K562 (cell line): Measurements from ENCODE around the gene EPHB3. TPM values are rescaled to one million over a fixed set of nuclear protein-coding genes. Genes with fewer than 3 reads are reported as not detected.

Source experiments
- ATAC-seq: fragments of 200-7000 bp; cut with Tn5 transposase; 3 replicates; pipeline ENCODE4 v1.9.1; 2020; ENCODE audit warnings: moderate library complexity
- BruUV-seq: library from RNA; stranded (reverse); fragments of 400-500 nt; replicated peaks from 2 replicates; lab custom pipeline; 2021; lab: Mats Ljungman, UMichigan
- CTCF ChIA-PET: fragments of 300-600 bp; formaldehyde crosslinking; extraction: SDS; loops from one replicate; lab custom pipeline; 2021; ENCODE audit warnings: low intra/inter-chr PET ratio; lab: Yijun Ruan, JAX
- POLR2A ChIA-PET: fragments of 300-600, 350-650 bp; sonication (Branson Sonifier 250); formaldehyde crosslinking; extraction: SDS; loops from one replicate; lab custom pipeline; 2021; ENCODE audit warnings: antibody characterized with exemption, inconsistent platforms; lab: Yijun Ruan, JAX
- DNase-seq, 4 experiments: peaks; one replicate each; pipeline versions ENCODE4 v3.0.0 to v3.0.0-alpha.2; 2011 to 2018; ENCODE audit warnings: low spot score in 3 of 4, mixed read lengths in 3 of 4; ENCODE audit errors: extremely low read depth in 1 of 4
- FAIRE-seq: peaks from 2 replicates; lab custom pipeline; 2011; peaks lifted over from hg19 to GRCh38; lab: Jason Lieb, UNC
- H2AFZ ChIP-seq: 2 replicates; pipeline ENCODE4 v1.6.0; 2011; ENCODE audit warnings: low read depth, low read length, control low read depth, inconsistent platforms
- H3K27ac ChIP-seq: fragments of 200-600 bp; 3 replicates; pipeline ENCODE4 v1.8.0; 2011; ENCODE audit warnings: low read depth, mild to moderate bottlenecking, control low read depth, inconsistent platforms, low read length, moderate library complexity, mixed read lengths; ENCODE audit errors: extremely low read depth
- H3K27me3 ChIP-seq, 2 experiments: fragments of 300-600 bp in 1 of 2; 2 replicates in 1 of 2; 3 replicates in 1 of 2; pipeline versions ENCODE4 v1.6.0 to v1.8.0; 2011; ENCODE audit warnings: inconsistent platforms in 2 of 2, low read length in 2 of 2, mild to moderate bottlenecking in 1 of 2, mixed read lengths in 1 of 2, moderate library complexity in 1 of 2; ENCODE audit not compliant: control insufficient read depth in 2 of 2, insufficient read depth in 2 of 2
- H3K36me3 ChIP-seq: fragments of 300-600 bp; 3 replicates; pipeline ENCODE4 v1.8.0; 2011; ENCODE audit warnings: mild to moderate bottlenecking, low read length, inconsistent platforms; ENCODE audit not compliant: control insufficient read depth, insufficient read depth
- H3K4me1 ChIP-seq, 2 experiments: fragments of 200-600 bp in 1 of 2; replicated peaks in 1 of 2; 2 replicates in 1 of 2; 3 replicates in 1 of 2; pipeline versions ENCODE4 v1.5.1 to v1.8.0; 2011; ENCODE audit warnings: inconsistent platforms in 2 of 2, low read length in 2 of 2, mild to moderate bottlenecking in 1 of 2, mixed read lengths in 1 of 2, moderate library complexity in 1 of 2; ENCODE audit not compliant: control insufficient read depth in 2 of 2, insufficient read depth in 2 of 2
- H3K4me2 ChIP-seq: 2 replicates; pipeline ENCODE4 v1.6.1; 2011; ENCODE audit warnings: low read length, control low read depth, inconsistent platforms, mixed read lengths; ENCODE audit not compliant: insufficient read depth
- H3K4me3 ChIP-seq: fragments of 200-600 bp; sonication (generic), shearing (Covaris generic); 2 replicates; pipeline ENCODE4 v1.5.1; 2016; ENCODE audit warnings: control low read depth, inconsistent platforms
- H3K79me2 ChIP-seq: fragments of 200-600 bp; 3 replicates; pipeline ENCODE4 v1.8.0; 2011; ENCODE audit warnings: low read length, inconsistent platforms; ENCODE audit not compliant: control insufficient read depth, insufficient read depth
- H3K9ac ChIP-seq, 2 experiments: 2 replicates each; pipeline versions ENCODE4 v1.6.0 to v1.6.1; 2011; ENCODE audit warnings: low read depth in 2 of 2, low read length in 2 of 2, control low read depth in 1 of 2, inconsistent platforms in 1 of 2, mild to moderate bottlenecking in 1 of 2, mixed read lengths in 1 of 2; ENCODE audit not compliant: insufficient read depth in 1 of 2
- H3K9me1 ChIP-seq: one replicate; pipeline ENCODE4 v1.6.0; 2011; ENCODE audit warnings: inconsistent platforms, mild to moderate bottlenecking, low read length, moderate library complexity; ENCODE audit not compliant: control insufficient read depth, insufficient read depth
- H3K9me3 ChIP-seq: replicated peaks from 2 replicates; pipeline ENCODE4 v1.5.1; 2011; ENCODE audit warnings: low read depth, low read length, inconsistent platforms; ENCODE audit not compliant: control insufficient read depth, insufficient read depth
- H4K20me1 ChIP-seq: replicated peaks from 2 replicates; pipeline ENCODE4 v1.6.1; 2011; ENCODE audit warnings: low read length, inconsistent platforms, mixed read lengths; ENCODE audit not compliant: control insufficient read depth, insufficient read depth
- MECOM ChIP-seq: fragments of 250-450 bp; sonication (Bioruptor Pico); IDR thresholded peaks from 2 replicates; pipeline ENCODE4 v1.8.0; 2022; ENCODE audit warnings: inconsistent platforms
- NR0B1 ChIP-seq: fragments of 450-650 bp; IDR thresholded peaks from one replicate; pipeline ENCODE4 v1.6.1; 2018; ENCODE audit warnings: mild to moderate bottlenecking, moderate library complexity; ENCODE audit not compliant: partially characterized antibody
- RBM17 ChIP-seq: fragments of 200-400 bp; formaldehyde crosslinking; IDR thresholded peaks from 2 replicates; pipeline ENCODE4 v1.6.1; 2017; ENCODE audit warnings: low read depth, mild to moderate bottlenecking, low read length, borderline replicate concordance
- SMARCA4 ChIP-seq: fragments of 450-650 bp; IDR thresholded peaks from 2 replicates; pipeline ENCODE4 v1.6.1; 2016
- ZFP30 ChIP-seq: fragments of 250-450 bp; sonication (Bioruptor Pico); IDR thresholded peaks from 2 replicates; pipeline ENCODE4 v1.8.0; 2022; ENCODE audit warnings: moderate library complexity, mild to moderate bottlenecking, inconsistent platforms, borderline replicate concordance
- ZKSCAN1 ChIP-seq: fragments of 150-350 bp; IDR thresholded peaks from 2 replicates; pipeline ENCODE4 v1.6.1; 2016; ENCODE audit warnings: low read depth, low read length
- ZNF24 ChIP-seq: fragments of 450-650 bp; IDR thresholded peaks from 2 replicates; pipeline ENCODE4 v1.6.1; 2016
- ZNF263 ChIP-seq: sonication (generic); formaldehyde crosslinking; IDR thresholded peaks from 2 replicates; pipeline ENCODE4 v1.8.0; 2022; ENCODE audit warnings: mild to moderate bottlenecking, missing genetic modification reagents, borderline replicate concordance
- WGBS: fragments of 100-300 bp; shearing (Covaris generic); methylation state at CpG from one replicate; pipeline ENCODE4 v1.1.6; 2016; ENCODE audit warnings: low coverage, mixed read lengths; ENCODE audit not compliant: insufficient coverage; ENCODE audit errors: missing lambda C conversion rate; 5-methylcytosine and 5-hydroxymethylcytosine counted together
- in situ Hi-C: fragments of 300-500 bp; cut with MboI; formaldehyde crosslinking; loops from 4 replicates; pipeline ENCODE4 v1.15.0; 2018; ENCODE audit warnings: inconsistent platforms, mixed read lengths
- intact Hi-C: fragments of 100-400 bp; cut with micrococcal nuclease; formaldehyde crosslinking; loops from 2 replicates; pipeline ENCODE4 v1.14.2; 2022
- polyA plus RNA-seq, 8 experiments: library from polyadenylated mRNA; depleted of rRNA in 4 of 8; stranded (reverse) in 5 of 8; unstranded in 3 of 8; fragments of >200 nt; fragmentation: Nextera tagmentation in 2 of 8; fragmentation: Illumina TruSeq in 1 of 8; extraction: Ambion mirVana in 2 of 8; extraction: Trizol in 1 of 8; gene quantifications; 2 replicates each; pipeline versions ENCODE4 v1.2.1 to v1.2.3, GENCODE V29; 2011 to 2014; ENCODE audit warnings: inconsistent platforms in 1 of 8, missing spikeins in 1 of 8
- total RNA-seq, 7 experiments: library from RNA; depleted of rRNA in 6 of 7; stranded (reverse); fragments of >200 nt in 6 of 7; fragmentation: Illumina TruSeq in 2 of 7; extraction: Trizol in 2 of 7; gene quantifications; 2 replicates each; pipeline versions ENCODE4 v1.2.1 to v1.2.3, GENCODE V29; 2011 to 2021; ENCODE audit warnings: low replicate concordance in 1 of 7

The EPHB3 gene
- total and polyA plus RNA-seq, 9 of the 15 experiments (the other 6 are each of a cell fraction or from before 2014, with no cell fraction given): not detected

DNA sequence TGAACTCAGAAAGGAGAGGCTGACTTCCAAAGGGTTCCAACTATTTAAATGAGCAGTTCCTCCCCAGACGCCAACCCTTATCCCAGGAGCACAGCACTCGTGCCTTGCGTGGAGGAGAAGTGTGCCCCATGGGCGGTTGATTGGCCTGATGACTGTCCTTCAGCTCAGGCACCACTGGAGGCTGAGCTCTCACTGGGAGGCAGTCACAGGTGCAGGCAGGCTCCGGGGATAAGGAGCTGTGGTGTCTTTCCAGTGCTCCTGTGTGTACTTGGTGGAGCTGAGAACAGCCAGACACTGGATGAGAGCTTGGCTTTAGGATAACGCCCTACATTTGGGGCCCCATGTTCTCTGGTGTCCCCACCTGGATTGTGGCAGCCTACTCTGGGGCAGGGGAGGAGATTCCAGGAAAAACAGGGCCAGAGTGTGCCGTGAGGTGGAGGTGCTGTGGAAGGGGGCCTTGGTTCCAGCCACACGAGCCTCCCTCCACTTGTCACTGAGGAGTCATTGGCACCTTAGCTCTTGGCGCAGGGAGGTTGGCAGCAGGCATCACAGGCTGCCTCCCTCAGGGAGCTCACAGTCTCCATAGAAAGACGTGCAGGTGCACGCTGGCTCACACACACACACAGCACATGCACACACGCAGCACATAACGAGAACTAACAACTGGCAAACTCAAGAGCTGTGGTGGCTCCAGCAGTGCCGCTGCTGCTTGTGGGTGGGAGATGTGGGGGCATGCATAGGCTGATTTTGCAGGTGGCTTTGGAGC is 22.7 kb upstream of the EPHB3 start:
- intact Hi-C loops: no loop called here
- no TSS peak for BruUV-seq
- Histone ChIP-seq H3K4me1 (peaks cover 0 to 3% of the 10 kb centered on the region in 2 experiments; a peak in 1 of 5 replicates), H3K27me3 (peaks cover 20 to 24% of the 10 kb centered on the region in 2 experiments; a peak in 3 of 5 replicates), H3K4me3 (no peak overlapping the region), H3K4me2 (no peak overlapping the region), H3K36me3 (no peaks in the 10 kb centered on the region), H3K9ac (peak overlapping the region in 1 of 2 experiments; percentile 13; a peak in 1 of 4 replicates), H3K27ac (no peak overlapping the region), H3K79me2 (no peaks in the 10 kb centered on the region), H3K9me1 (no peaks in the 10 kb centered on the region), H3K9me3 (no peaks in the 10 kb centered on the region), H2AFZ (no peak overlapping the region), H4K20me1 (no peaks in the 10 kb centered on the region)
- CTCF ChIA-PET: no interaction called here
- ATAC-seq (no peak), DNase-seq (no peak), FAIRE-seq (no peak)
- 0% methylated on average over 14 of the region's 14 CpGs for WGBS
- no peak for TF ChIP-seq NR0B1
- no peak for TF ChIP-seq RBM17
- TF ChIP-seq ZNF24: no peak
- no peak for TF ChIP-seq SMARCA4
- TF ChIP-seq MECOM (CRISPR knock-in tag): no peak
- no peak for TF ChIP-seq ZNF263 (CRISPR knock-in tag)
- no peak for TF ChIP-seq ZKSCAN1
- TF ChIP-seq ZFP30 (CRISPR knock-in tag): no peak
- in situ Hi-C loops: no loop called here
- POLR2A ChIA-PET: interaction anchor here (0.6 to 1.4 kb wide), 5 partner anchors 25 to 170 kb away, joined by 3 to 4 read pairs (median 3); no protein-coding TSS in a partner anchor
